Measurements from ENCODE around the gene FAM241B.

FAM241B gene

GRCh38 chr10:69659241-69660038 is 29.4 kb downstream of the FAM241B start:
- ChIA-PET POLR2A (no interaction called here), CTCF (interaction anchor here (0.6 to 1.6 kb wide), 5 partner anchors 12 to 242 kb away, joined by 3 to 5 read pairs (median 3); no protein-coding TSS in a partner anchor)
- TF ChIP-seq CTCF (IDR thresholded peaks at IDR 0.05; ENCODE audit: insufficient read depth, low read length, missing control alignments), result no peak
- H3K4me3 ChIP-seq (ENCODE audit: low read depth, low read length), result no peak overlapping the region
- no peak for DNase-seq (ENCODE audit: low read depth, low spot score)

GRCh38 chr10:69660296-69660695 is 30.2 kb downstream of the FAM241B start:
- no peak for DNase-seq (ENCODE audit: low read depth, low spot score)
- CTCF ChIA-PET, result interaction anchor here (1.4 to 5.3 kb wide), 5 partner anchors 13 to 57 kb away, joined by 3 to 23 read pairs (median 4); no protein-coding TSS in a partner anchor
- no peak overlapping the region for H3K4me3 ChIP-seq (ENCODE audit: low read depth, low read length)
- no peak for TF ChIP-seq CTCF (IDR thresholded peaks at IDR 0.05; ENCODE audit: insufficient read depth, low read length, missing control alignments)
- POLR2A ChIA-PET, result no interaction called here

- no peak for DNase-seq (ENCODE audit: low read depth, low spot score)
- H3K4me3 ChIP-seq (ENCODE audit: low read depth, low read length), result no peak overlapping the region
- ChIA-PET CTCF (interaction anchor here (0.7 to 5.3 kb wide), 9 partner anchors 17 to 300 kb away, joined by 3 to 23 read pairs (median 3); no protein-coding TSS in a partner anchor), POLR2A (no interaction called here)
- TF ChIP-seq CTCF (IDR thresholded peaks at IDR 0.05; ENCODE audit: insufficient read depth, low read length, missing control alignments), result no peak
These were observed 31.5 kb downstream of the FAM241B start for GRCh38 chr10:69661414-69662172.

- POLR2A ChIA-PET, result no interaction called here
These were observed 32.3 kb downstream of the FAM241B start for GRCh38 chr10:69662173-69662877.

DNA sequence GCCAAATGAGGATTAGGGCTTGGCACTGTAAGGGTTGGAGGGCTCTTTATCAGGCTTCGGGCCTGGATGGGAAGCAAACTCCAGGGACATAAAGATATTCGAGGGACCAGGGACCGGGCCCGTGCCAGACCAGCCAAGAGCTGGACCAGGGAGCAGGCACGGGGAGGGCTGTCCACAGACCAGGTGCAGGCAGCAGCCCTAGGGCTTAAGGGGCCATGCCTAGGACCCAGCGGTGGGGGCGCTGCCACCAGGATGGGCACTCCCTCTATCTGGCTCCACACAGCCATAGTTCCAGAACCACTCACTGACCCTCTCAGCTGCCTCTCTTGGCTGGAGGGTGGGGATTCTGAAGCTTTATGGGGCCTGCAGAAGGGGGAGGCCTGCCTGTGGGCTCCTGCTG is 32.9 kb downstream of the FAM241B start:
- no peak for DNase-seq (ENCODE audit: low read depth, low spot score)
- no peak overlapping the region for H3K4me3 ChIP-seq (ENCODE audit: low read depth, low read length)
- ChIA-PET POLR2A (no interaction called here), CTCF (interaction anchor here (1.4 to 5.3 kb wide), 3 partner anchors 16 to 80 kb away, joined by 4 to 23 read pairs (median 8); no protein-coding TSS in a partner anchor)
- TF ChIP-seq CTCF (IDR thresholded peaks at IDR 0.05; ENCODE audit: insufficient read depth, low read length, missing control alignments), result no peak

More at GRCh38 chr10:69662173-69662877, 32.3 kb downstream of the FAM241B start:
- H3K4me3 ChIP-seq (ENCODE audit: low read depth, low read length), result no peak overlapping the region
- TF ChIP-seq CTCF (IDR thresholded peaks at IDR 0.05; ENCODE audit: insufficient read depth, low read length, missing control alignments), result no peak
- no peak for DNase-seq (ENCODE audit: low read depth, low spot score)
- CTCF ChIA-PET, result interaction anchor here (0.8 to 5.3 kb wide), 6 partner anchors 16 to 139 kb away, joined by 3 to 23 read pairs (median 6); no protein-coding TSS in a partner anchor

Measured in AG04449 (cell line).